ENCODE measurements around the gene PDE4D. TPM values are rescaled to one million over a fixed set of nuclear protein-coding genes. Genes with fewer than 3 reads are reported as not detected.
"Not testable (repeated sequence)": the region's sequence is repeated elsewhere in the genome, so short reads cannot be mapped to it uniquely, and the experiment has no call there.

PDE4D gene
- total RNA-seq, 4 donors from 2014 or later, result 6.0 to 36.2 (median 10.0) TPM

DNA sequence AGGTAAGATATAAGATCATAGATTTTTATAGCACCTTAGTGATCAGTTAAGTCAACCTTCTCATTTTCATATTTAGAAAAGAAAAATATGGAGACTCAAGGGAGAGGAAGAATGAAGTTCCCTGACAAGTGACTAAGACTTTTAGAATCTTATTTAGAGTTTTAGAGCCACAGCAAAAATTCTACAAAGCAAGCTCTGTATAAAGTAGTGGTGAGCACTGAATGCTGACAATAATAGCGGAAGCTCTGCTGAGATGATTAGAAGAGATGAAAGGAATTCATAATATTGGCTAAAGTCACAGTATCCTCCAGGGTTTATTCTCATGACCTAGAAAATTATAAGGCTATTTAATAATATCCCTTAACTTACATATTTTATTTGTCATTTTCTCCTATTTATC lies 316.0 kb downstream of the PDE4D start:
- Histone ChIP-seq H3K27me3 (no peaks in the 10 kb centered on the region), H3K36me3 (no peaks in the 10 kb centered on the region), H3K9me3 (no peaks in the 10 kb centered on the region), H3K27ac (no peak overlapping the region), H3K4me3 (no peak overlapping the region), H3K4me1 (no peaks in the 10 kb centered on the region)
- TF ChIP-seq, protein P1, sequence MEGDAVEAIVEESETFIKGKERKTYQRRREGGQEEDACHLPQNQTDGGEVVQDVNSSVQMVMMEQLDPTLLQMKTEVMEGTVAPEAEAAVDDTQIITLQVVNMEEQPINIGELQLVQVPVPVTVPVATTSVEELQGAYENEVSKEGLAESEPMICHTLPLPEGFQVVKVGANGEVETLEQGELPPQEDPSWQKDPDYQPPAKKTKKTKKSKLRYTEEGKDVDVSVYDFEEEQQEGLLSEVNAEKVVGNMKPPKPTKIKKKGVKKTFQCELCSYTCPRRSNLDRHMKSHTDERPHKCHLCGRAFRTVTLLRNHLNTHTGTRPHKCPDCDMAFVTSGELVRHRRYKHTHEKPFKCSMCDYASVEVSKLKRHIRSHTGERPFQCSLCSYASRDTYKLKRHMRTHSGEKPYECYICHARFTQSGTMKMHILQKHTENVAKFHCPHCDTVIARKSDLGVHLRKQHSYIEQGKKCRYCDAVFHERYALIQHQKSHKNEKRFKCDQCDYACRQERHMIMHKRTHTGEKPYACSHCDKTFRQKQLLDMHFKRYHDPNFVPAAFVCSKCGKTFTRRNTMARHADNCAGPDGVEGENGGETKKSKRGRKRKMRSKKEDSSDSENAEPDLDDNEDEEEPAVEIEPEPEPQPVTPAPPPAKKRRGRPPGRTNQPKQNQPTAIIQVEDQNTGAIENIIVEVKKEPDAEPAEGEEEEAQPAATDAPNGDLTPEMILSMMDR (IDR thresholded peaks at IDR 0.05), result no peak
- no peak for TF ChIP-seq POLR2A (IDR thresholded peaks at IDR 0.05)
- 75 to 100% methylated on average over 1 of the region's 1 CpG for WGBS, 2 donors
- intact Hi-C loops (cut with DNase I), result no loop called here
- DNase-seq, result no peak

DNA sequence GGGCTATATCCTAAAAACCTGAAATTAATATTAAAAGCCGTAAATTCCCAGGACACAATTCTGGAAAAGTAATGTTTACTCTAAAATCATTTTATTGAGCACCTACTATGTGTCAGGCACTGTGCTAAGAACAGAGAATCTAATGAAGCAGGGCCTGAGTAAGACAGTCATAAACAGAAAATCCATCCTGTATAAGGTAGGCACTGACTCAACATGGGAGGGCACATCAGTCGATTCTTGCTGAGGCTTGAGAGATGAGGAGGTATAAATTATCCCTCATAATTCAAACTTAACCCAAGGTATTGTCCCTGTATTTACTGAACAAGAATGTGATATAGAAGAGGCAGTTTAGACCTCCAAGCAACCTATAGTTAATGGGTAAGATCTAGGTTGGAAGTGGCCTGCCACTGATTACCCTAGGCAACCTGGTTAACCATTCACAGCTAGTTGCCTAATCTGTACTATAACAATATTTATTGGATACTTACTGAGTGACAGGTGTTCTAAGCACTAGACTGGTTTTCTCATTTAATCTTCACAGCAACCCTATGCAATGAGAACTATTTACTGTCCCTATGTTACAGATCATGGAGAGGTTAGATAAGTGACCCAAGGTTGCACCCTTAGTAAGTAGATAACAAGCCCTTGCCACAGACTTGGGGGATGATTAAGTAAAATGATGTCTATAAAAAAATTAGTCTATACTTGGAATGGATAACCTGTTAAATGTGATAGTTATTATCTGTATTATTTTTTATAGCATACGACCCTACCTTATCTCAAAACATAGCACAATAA lies 317.7 kb downstream of the PDE4D start:
- DNase-seq, result no peak
- no peaks in the 10 kb centered on the region for H3K36me3 ChIP-seq
- H3K4me3 ChIP-seq, result no peak overlapping the region
- WGBS, 2 donors, result 88 to 90% methylated on average over 3 of the region's 3 CpGs
- no peaks in the 10 kb centered on the region for H3K27me3 ChIP-seq
- no peak overlapping the region for H3K27ac ChIP-seq
- H3K4me1 ChIP-seq, result no peaks in the 10 kb centered on the region
- H3K9me3 ChIP-seq, result no peaks in the 10 kb centered on the region
- TF ChIP-seq, protein P1 (IDR thresholded peaks at IDR 0.05), result no peak
- no peak for TF ChIP-seq POLR2A (IDR thresholded peaks at IDR 0.05)
- intact Hi-C loops (cut with DNase I), result no loop called here

DNA sequence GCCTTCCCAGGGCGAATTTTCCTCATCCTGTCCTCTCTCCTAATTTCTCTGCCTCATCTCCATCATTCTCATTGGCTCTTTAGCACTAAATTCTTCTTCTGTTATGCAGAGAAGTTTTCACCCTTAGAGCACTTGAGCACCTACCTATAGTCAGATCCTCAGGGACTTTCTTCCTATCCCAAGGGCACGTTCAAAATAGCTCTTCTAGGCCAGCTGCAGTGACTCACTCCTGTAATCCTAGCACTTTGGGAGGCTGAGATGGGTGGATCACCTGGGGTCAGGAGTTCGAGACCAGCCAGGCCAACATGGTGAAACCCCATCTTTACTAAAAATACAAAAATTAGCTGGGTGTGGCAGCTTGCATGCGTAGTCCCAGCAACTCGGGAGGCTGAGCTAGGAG lies 320.0 kb downstream of the PDE4D start:
- intact Hi-C loops (cut with DNase I); H3K27ac ChIP-seq; H3K27me3 ChIP-seq; DNase-seq; H3K4me1 ChIP-seq; H3K4me3 ChIP-seq; H3K36me3 ChIP-seq; H3K9me3 ChIP-seq: not testable (repeated sequence)
- WGBS, 2 donors, result 75 to 81% methylated on average over 4 of the region's 5 CpGs

DNA sequence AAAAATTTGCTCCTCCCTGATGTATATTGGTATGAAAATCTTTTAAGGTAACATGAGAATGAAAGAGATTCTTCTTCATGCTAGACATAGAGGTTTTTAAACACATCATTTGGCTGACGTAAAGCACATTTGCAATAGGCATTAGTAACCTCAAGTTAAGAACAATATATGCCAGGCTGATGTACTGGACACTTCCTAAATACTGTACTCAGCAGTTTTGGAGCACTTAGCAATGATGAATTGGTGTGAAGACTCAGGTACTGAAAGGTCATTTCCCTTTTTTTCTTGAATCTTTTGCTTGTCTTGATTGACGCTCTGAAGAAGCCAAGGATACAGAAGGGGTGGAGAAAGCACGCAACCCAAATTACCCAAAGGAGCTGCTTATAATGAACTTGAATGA lies 322.5 kb downstream of the PDE4D start:
- TF ChIP-seq POLR2A (IDR thresholded peaks at IDR 0.05), result no peak
- TF ChIP-seq, protein P1 (IDR thresholded peaks at IDR 0.05), result no peak
- DNase-seq, result no peak
- H3K4me1 ChIP-seq, result no peaks in the 10 kb centered on the region
- 85 to 96% methylated on average over 3 of the region's 3 CpGs for WGBS, 2 donors
- H3K4me3 ChIP-seq, result no peak overlapping the region
- intact Hi-C loops (cut with DNase I), result no loop called here
- no peaks in the 10 kb centered on the region for H3K27me3 ChIP-seq
- H3K27ac ChIP-seq, result no peak overlapping the region
- H3K36me3 ChIP-seq, result no peaks in the 10 kb centered on the region
- H3K9me3 ChIP-seq, result no peaks in the 10 kb centered on the region

DNA sequence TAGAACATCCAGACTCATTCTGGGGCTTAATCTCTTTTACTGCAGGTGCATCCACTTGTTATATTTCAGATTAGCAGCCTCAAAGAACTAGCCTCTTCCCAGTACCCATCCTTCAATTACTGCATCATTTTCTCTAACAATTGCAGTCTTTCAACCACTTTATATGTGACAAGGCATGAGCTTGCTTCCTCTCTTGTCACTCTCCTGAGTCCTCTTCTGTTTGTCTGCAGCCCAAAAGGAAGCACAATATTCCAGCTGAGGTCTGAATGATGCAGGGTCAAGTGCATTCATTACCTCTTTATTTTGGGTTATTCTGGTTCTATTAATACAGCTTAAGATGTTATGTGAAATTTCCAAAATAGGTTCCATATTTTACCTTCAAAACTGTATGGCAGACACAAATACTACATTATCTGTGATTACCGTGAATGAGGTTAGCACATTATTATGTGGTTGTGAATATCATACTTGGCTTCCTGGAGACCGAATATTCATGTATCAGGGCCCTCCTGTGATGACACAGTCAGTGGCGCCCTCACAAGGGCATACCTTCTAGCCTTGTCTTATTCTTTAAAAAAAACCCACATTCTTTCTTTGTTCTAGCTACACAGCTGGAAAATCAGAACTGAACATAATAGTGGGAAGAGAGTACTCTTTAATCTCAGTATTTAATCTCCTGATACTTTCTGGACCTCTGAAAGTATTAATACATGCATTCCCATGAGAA lies 323.8 kb downstream of the PDE4D start:
- 51 to 57% methylated on average over 3 of the region's 3 CpGs for WGBS, 2 donors
- no peak overlapping the region for H3K4me3 ChIP-seq
- TF ChIP-seq POLR2A (IDR thresholded peaks at IDR 0.05), result no peak
- TF ChIP-seq, protein P1 (IDR thresholded peaks at IDR 0.05), result no peak
- DNase-seq, result no peak
- H3K9me3 ChIP-seq, result no peaks in the 10 kb centered on the region
- no peak overlapping the region for H3K27ac ChIP-seq
- no peaks in the 10 kb centered on the region for H3K4me1 ChIP-seq
- intact Hi-C loops (cut with DNase I), result no loop called here
- no peaks in the 10 kb centered on the region for H3K36me3 ChIP-seq
- no peaks in the 10 kb centered on the region for H3K27me3 ChIP-seq

All from esophagus squamous epithelium (tissue), 5 donors.